ENCODE measurements around the gene ETHE1.

ETHE1 gene

DNA sequence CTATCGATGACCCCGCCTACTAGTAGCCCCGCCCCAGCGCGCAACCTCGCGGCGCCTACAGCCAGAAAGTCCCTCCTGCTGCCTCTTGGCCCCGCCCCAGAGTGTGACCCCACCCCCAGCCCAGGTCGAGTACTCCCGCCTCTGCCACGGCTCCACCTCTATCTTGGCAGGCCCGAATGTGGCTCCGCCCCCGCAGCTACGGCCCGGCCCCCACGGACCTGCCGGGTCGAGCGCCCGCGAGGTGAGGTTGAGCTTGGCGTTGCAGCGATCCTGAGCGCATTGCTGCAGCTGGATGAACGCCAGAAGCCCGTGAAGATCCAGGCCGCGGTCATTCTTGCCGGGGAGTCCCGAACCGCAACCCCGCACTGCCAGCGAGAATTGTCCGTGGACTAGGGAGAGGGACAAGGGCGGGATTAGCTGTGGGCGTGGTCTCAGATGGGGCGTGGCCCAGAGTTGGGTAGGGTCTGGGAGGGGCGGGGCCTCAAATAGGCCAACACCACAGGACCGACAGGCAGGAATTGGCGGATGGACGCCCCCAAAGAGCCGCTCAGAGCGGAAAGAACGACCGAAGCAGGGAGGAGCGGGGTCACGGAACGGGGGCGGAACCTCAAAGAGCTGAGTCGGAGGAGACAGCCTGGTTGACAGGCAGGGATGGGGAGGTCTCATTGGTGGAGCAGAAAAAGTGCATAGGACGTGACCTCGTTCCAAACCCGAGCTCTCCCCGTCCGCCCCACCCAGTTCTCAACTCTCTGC, 63.4 kb downstream of the ETHE1 start:
- DNase-seq, result peak; percentile 100

DNA sequence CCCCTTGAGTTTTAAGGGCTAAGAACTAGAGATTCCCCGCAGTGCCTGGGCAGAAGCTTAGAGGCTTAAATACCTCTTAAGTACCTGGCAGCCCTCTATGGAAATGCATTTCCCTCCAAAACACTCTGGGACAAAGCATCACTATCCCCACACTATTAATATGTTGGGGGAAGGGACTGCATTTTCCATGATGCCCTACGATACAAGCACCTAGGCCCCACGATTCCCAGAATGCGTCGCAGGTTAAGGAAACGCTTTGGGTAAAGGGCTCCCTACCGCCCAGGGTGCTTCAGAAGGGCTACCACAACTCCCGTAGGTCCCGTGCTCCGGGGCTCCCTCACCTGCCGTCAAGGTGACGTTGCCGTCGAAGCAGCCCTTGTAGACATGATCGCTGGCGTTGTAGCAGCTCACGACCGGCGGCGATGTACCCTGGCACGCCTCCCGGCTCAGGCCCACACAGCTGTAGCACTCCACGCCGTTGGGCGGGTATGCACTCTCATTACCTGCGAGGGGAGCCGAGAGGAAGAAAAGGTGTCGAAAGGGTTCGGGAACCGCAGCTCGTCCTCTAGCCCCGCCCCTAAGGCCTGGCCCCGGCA, 64.1 kb downstream of the ETHE1 start:
- DNase-seq, result no peak

- no peak for DNase-seq
These were observed 64.6 kb downstream of the ETHE1 start for GRCh38 chr19:43462383-43462782.

GRCh38 chr19:43461303-43461702, 65.7 kb downstream of the ETHE1 start:
- no peak for DNase-seq

DNA sequence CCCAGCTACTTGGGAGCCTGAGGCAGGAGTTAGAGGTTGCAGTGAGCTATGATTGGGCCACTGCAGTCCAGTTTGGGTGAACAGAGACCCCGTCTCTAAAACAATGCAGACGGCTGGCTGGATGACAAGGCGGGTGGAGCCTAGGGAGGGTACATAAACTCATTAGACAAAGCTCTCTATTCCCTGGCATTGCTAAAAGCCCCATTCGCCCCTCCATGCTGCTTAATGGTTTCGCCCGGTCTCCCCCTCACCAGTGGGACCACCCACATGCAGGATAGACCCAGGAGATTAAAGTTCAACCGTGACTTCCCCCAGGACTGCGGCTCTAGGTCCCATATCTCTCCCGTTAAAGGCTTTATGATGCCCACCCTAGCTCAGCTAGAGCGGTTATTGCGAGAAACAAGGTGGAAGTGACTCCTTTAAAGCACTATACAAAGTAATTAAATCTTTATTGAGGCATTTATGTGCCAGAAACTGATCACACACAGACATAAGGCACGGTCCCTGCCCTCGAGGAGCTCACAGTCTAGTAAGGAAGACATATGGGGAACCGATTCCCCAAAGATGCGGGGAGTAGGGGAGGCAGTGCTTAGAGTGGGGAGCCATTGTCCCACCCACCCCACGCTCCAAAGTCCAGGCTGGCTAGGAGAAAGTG, 66.5 kb downstream of the ETHE1 start:
- DNase-seq, result no peak

DNA sequence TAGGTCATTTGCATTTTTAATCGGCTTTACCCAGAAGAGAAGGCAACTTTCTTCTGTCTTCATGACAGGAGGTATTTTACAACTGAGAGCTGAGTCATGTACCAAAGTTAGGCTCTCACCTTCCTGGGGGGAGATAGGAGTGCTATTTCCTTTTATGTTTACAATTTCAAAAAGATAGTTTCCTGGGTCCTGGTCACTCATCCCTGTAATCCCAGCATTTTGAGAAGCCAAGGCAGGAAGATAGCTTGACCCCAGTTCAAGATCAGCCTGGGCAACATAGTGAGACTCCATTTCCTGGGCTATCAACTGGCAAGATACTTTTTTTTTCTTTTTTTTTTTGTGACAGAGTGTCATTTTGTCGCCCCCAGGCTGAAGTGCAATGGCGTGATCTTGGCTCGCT, 69.2 kb downstream of the ETHE1 start:
- no peak for DNase-seq
